Neutrophil (primary cell): ENCODE measurements around the gene ADCY9.
"Not testable (repeated sequence)": the region's sequence is repeated elsewhere in the genome, so short reads cannot be mapped to it uniquely, and the experiment has no call there.

Experiments used
- H3K27ac ChIP-seq: fragments of 200-600 bp; sonication (generic); 2 replicates; pipeline ENCODE4 v1.5.1; 2016; ENCODE audit warnings: mild to moderate bottlenecking, moderate library complexity
- H3K27me3 ChIP-seq: fragments of 200-600 bp; sonication (generic); 2 replicates; pipeline ENCODE4 v1.6.0; 2016; ENCODE audit warnings: mild to moderate bottlenecking
- H3K36me3 ChIP-seq: fragments of 200-600 bp; sonication (generic); 2 replicates; pipeline ENCODE4 v1.5.1; 2017
- H3K4me1 ChIP-seq, 2 experiments: fragments of 200-600 bp in 1 of 2; sonication (generic) in 1 of 2; 1 replicate in 1 of 2; 2 replicates in 1 of 2; pipeline versions ENCODE4 v1.5.1 to v1.6.1; 2013 to 2016; ENCODE audit warnings: low read depth in 1 of 2, low read length in 1 of 2, mild to moderate bottlenecking in 1 of 2, moderate library complexity in 1 of 2; ENCODE audit not compliant: control insufficient read depth in 1 of 2, insufficient read depth in 1 of 2
- H3K4me3 ChIP-seq, 2 experiments: fragments of 200-600 bp in 1 of 2; sonication (generic) in 1 of 2; 1 replicate in 1 of 2; 2 replicates in 1 of 2; pipeline ENCODE4 v1.5.1; 2013 to 2016; ENCODE audit warnings: low read depth in 1 of 2, low read length in 1 of 2, mild to moderate bottlenecking in 1 of 2, moderate library complexity in 1 of 2
- H3K9me3 ChIP-seq: fragments of 200-600 bp; sonication (generic); 2 replicates; pipeline ENCODE4 v1.5.1; 2016
- CTCF ChIP-seq: fragments of 200-600 bp; sonication (generic); IDR thresholded peaks from 2 replicates; pipeline ENCODE4 v1.5.1; 2016; ENCODE audit warnings: antibody characterized with exemption

The ADCY9 gene

DNA sequence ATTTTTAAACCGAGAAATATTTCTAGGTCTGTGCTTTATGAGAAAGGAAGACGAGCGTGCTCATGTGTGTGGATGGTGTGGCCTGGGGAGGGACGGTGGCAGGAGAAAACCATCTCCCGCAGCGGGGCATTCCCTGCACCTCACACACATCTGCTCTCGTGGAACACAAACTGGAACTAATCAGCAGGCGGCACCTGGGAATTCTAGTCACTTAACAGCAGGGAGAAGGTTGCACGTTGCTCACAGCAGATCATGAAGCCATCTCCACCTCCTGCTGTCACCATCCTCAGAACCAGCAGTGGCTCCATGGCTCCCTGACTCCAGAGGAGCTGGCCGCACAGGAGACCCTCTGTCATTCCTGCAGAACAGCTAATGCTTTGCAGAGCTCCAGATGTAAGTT is 35.2 kb downstream of the ADCY9 start:
- H3K4me1 ChIP-seq = no peaks in the 10 kb centered on the region
- no peak overlapping the region for H3K4me3 ChIP-seq
- no peak overlapping the region for H3K27ac ChIP-seq
- TF ChIP-seq CTCF = no peak
- H3K9me3 ChIP-seq = no peaks in the 10 kb centered on the region
- no peaks in the 10 kb centered on the region for H3K36me3 ChIP-seq
- H3K27me3 ChIP-seq = no peaks in the 10 kb centered on the region

DNA sequence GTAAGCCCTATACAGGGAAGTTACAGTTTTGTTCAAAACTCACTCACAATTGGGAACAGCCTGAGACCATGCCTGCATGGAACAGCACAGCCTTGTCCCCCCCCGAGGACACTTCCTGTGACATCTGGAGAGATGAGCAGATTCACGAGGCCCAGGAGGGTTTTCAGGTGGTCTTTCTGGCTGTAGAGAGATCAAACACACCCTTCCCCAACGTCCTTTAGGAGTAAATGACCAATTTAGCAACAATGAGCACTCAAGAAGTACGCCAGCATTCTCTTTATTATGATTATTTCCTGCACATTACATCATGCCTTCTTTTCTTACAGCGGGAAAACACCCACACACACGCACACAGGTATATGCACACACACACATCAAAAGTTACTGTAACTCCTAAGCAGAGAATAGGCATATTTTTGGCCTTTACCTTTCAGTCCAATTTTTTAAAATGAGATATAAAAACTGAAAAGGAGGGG is 39.0 kb downstream of the ADCY9 start:
- no peak for TF ChIP-seq CTCF
- Histone ChIP-seq H3K4me1 (no peaks in the 10 kb centered on the region), H3K36me3 (no peaks in the 10 kb centered on the region), H3K4me3 (no peak overlapping the region), H3K27me3 (no peaks in the 10 kb centered on the region), H3K27ac (no peak overlapping the region), H3K9me3 (no peaks in the 10 kb centered on the region)

GRCh38 chr16:4075534-4075933 is 40.7 kb downstream of the ADCY9 start:
- no peaks in the 10 kb centered on the region for H3K36me3 ChIP-seq
- H3K27me3 ChIP-seq = no peaks in the 10 kb centered on the region
- no peaks in the 10 kb centered on the region for H3K9me3 ChIP-seq
- no peak for TF ChIP-seq CTCF
- no peak overlapping the region for H3K27ac ChIP-seq
- H3K4me1 ChIP-seq = no peaks in the 10 kb centered on the region
- no peak overlapping the region for H3K4me3 ChIP-seq

DNA sequence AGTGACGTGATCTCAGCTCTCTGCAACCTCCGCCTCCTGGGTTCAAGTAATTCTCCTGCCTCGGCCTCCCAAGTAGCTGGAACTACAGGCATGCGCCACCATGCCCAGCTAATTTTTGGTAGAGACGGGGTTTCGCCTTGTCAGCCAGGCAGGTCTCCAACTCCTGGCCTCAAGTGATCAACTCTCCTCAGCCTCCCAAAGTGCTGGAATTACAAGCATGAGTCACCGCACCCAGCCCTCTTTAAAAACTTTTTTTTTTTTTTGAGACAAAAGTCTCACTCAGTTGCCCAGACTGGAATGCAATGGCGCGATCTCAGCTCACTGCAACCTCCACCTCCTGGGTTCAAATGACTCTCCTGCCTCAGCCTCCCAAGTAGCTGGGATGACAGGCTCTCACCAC is 43.1 kb downstream of the ADCY9 start:
- not testable (repeated sequence) for H3K36me3 ChIP-seq, H3K4me3 ChIP-seq, H3K27me3 ChIP-seq, H3K9me3 ChIP-seq, H3K27ac ChIP-seq, H3K4me1 ChIP-seq

DNA sequence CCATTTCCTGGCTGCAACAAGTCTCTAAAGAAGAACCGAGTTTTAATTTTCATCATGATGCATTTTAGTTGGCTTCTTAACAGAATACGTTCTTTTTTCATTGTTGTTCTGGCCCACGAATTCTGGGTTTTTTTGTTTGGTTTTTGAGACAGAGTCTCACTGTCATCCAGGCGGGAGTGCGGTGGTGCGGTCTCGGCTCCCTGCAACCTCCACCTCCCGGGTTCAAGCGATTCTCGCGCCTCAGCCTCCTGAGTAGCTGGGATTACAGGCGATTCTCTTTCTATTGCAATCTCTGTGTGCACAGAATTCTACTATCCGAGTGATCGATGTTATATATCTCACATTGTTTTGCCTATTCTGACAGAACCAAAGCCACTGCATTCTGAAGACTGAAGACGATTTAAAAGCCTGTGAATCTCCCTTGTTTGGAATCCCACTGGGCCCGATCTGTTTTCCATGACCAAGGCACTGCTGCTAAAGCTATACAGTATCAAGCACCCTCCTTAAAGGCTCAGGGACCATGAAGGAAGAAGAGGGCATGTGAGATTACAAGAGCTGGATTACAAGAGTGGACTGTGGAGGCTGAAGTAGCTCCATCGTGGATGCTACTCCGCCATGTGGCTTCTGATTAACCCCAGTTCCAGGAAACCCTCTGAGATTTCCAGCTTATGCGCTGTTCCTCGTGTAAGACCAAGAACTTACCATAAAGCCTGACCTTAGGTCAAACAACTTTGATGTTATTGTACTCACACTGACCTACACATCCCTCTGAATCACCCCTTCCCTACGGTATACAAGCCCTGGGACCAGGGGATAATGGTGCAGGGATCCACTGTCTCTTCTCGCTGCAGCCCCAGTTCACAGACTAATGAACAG is 44.3 kb downstream of the ADCY9 start:
- Histone ChIP-seq H3K27ac (no peak overlapping the region), H3K4me3 (no peak overlapping the region), H3K27me3 (no peaks in the 10 kb centered on the region), H3K36me3 (no peaks in the 10 kb centered on the region), H3K4me1 (no peaks in the 10 kb centered on the region), H3K9me3 (no peaks in the 10 kb centered on the region)
- no peak for TF ChIP-seq CTCF

DNA sequence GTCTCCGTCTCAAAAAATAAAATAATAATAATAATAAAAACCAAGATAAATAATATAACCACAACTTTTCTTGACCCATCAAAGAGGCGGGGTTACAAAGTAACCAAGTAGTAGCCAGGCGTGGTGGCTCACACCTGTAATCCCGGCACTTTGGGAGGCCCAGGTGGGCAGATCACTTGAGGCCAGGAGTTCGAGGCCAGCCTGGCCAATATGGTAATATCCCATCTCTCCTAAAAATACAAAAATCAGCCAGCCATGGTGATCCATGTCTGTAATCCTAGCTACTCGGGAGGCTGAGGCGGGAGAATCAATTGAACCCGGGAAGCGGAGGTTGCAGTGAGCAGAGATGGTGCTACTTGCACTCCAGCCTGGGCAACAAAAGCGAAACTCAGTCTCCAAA is 45.3 kb downstream of the ADCY9 start:
- TF ChIP-seq CTCF = no peak
- no peak overlapping the region for H3K4me3 ChIP-seq
- no peaks in the 10 kb centered on the region for H3K4me1 ChIP-seq
- no peak overlapping the region for H3K27ac ChIP-seq
- no peaks in the 10 kb centered on the region for H3K36me3 ChIP-seq
- no peaks in the 10 kb centered on the region for H3K27me3 ChIP-seq
- no peaks in the 10 kb centered on the region for H3K9me3 ChIP-seq
